GM19025 (cell line): ENCODE results near the gene PARP6.

Experiments used
- ATAC-seq: cut with Tn5 transposase; IDR thresholded peaks from one replicate; pipeline ENCODE4 v1.9.1; 2021; ENCODE audit warnings: mild to moderate bottlenecking, low read depth, moderate library complexity; ENCODE audit not compliant: unreplicated experiment

PARP6 gene

GRCh38 chr15:72272213-72272996, at the start of gene PARP6:
Gene PARP6, minus strand, starts transcription at chr15:72272554. Its CDS starts 5,077 bp downstream, at chr15:72267477.
- ATAC-seq: peak; percentile 95

GRCh38 chr15:72319985-72320671, 47.8 kb upstream of the PARP6 start, which contains the start of gene CELF6:
Gene CELF6, minus strand, starts transcription at chr15:72320157. Its CDS starts 283 bp downstream, at chr15:72319874.
- ATAC-seq: no peak

- no peak for ATAC-seq
These were observed 47.1 kb upstream of the PARP6 start for GRCh38 chr15:72319360-72319984.

- ATAC-seq: no peak
These were observed 46.1 kb upstream of the PARP6 start for GRCh38 chr15:72318408-72318942.

- no peak for ATAC-seq
These were observed 43.5 kb upstream of the PARP6 start for GRCh38 chr15:72315706-72316370.

- no peak for ATAC-seq
These were observed 41.5 kb upstream of the PARP6 start for GRCh38 chr15:72313881-72314280.

- ATAC-seq: no peak
These were observed 41.1 kb upstream of the PARP6 start for GRCh38 chr15:72313448-72313840.

GRCh38 chr15:72312605-72313447, 40.5 kb upstream of the PARP6 start:
- ATAC-seq: no peak

GRCh38 chr15:72307026-72307425, 34.7 kb upstream of the PARP6 start:
- no peak for ATAC-seq

GRCh38 chr15:72306211-72306785, 33.9 kb upstream of the PARP6 start:
- ATAC-seq: no peak

GRCh38 chr15:72304596-72304995, 32.2 kb upstream of the PARP6 start:
- ATAC-seq: no peak

GRCh38 chr15:72302955-72303354, 30.6 kb upstream of the PARP6 start:
- ATAC-seq: no peak

- ATAC-seq: no peak
These were observed 17.4 kb upstream of the PARP6 start for GRCh38 chr15:72289597-72290325.

- ATAC-seq: no peak
These were observed 16.6 kb upstream of the PARP6 start for GRCh38 chr15:72288796-72289596.

GRCh38 chr15:72285927-72286516, 13.7 kb upstream of the PARP6 start:
- ATAC-seq: no peak

- ATAC-seq: no peak
These were observed 13.0 kb upstream of the PARP6 start for GRCh38 chr15:72285402-72285801.

GRCh38 chr15:72284781-72285180, 12.4 kb upstream of the PARP6 start:
- no peak for ATAC-seq
